HFF-Myc (cell line): ENCODE data around the gene COG4.

ENCODE experiments used
- DNase-seq: peaks from one replicate; pipeline ENCODE4 v3.0.0-alpha.2; 2011; ENCODE audit warnings: low read depth; ENCODE audit errors: extremely low read depth
- H3K4me3 ChIP-seq: replicated peaks from 2 replicates; pipeline ENCODE4 v1.5.1; 2011; ENCODE audit warnings: low read depth, mild to moderate bottlenecking, control low read depth, low read length
- CTCF ChIP-seq: IDR thresholded peaks from 2 replicates; pipeline ENCODE4 v1.5.1; 2012; ENCODE audit warnings: mild to moderate bottlenecking, low read depth, low read length, control low read depth; ENCODE audit errors: missing control alignments

Gene COG4

GRCh38 chr16:70483426-70483825 is 39.9 kb downstream of the COG4 start:
- TF ChIP-seq CTCF, result no peak
- no peak overlapping the region for H3K4me3 ChIP-seq
- DNase-seq, result no peak

- H3K4me3 ChIP-seq, result no peak overlapping the region
- TF ChIP-seq CTCF, result no peak
- no peak for DNase-seq
Observed at GRCh38 chr16:70482624-70483023, 40.7 kb downstream of the COG4 start.

- TF ChIP-seq CTCF, result no peak
- H3K4me3 ChIP-seq, result no peak overlapping the region
- no peak for DNase-seq
Observed at GRCh38 chr16:70481929-70482536, 41.3 kb downstream of the COG4 start.

- no peak overlapping the region for H3K4me3 ChIP-seq
- no peak for TF ChIP-seq CTCF
- DNase-seq, result no peak
Observed at GRCh38 chr16:70480127-70481105, 42.9 kb downstream of the COG4 start.

- no peak overlapping the region for H3K4me3 ChIP-seq
- TF ChIP-seq CTCF, result no peak
- no peak for DNase-seq
Observed at GRCh38 chr16:70478912-70479341, 44.4 kb downstream of the COG4 start.

GRCh38 chr16:70478169-70478568 is 45.2 kb downstream of the COG4 start:
- no peak overlapping the region for H3K4me3 ChIP-seq
- no peak for DNase-seq
- TF ChIP-seq CTCF, result no peak
